Right hindlimb (tissue), 1 donor: ENCODE results near the gene MAP3K8.
"Not testable (repeated sequence)": the region's sequence is repeated elsewhere in the genome, so short reads cannot be mapped to it uniquely, and the experiment has no call there.

ENCODE experiments used
- DNase-seq: peaks from one replicate; pipeline ENCODE4 v3.0.0-alpha.2; 2018

MAP3K8 gene

DNA sequence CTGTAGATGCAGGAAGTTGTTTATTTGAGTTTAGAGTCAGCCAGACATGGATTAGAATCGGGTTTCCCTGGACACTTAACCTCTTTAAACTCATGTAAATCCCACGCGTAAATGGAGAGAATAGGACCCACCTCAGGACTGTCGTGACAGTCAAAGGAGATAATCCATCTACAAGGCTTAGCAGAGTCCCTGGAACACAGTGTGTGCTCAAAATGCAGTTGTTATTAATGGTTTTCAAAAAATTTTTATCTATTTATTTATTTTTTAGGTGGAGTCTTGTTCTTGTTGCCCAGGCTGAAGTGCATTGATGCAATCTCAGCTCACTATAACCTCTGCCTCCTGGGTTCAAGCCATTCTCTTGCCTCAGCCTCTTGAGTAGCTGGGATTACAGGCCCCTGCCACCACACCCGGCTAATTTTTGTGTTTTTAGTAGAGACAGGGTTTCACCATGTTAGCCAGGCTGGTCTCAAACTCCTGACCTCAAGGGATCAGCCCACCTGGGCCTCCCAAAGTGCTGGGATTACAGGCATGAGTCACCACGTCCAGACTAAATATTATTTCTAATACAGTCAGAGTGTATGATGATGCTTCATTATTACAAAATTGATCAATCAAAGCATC is 10.2 kb upstream of the MAP3K8 start:
- not testable (repeated sequence) for DNase-seq

DNA sequence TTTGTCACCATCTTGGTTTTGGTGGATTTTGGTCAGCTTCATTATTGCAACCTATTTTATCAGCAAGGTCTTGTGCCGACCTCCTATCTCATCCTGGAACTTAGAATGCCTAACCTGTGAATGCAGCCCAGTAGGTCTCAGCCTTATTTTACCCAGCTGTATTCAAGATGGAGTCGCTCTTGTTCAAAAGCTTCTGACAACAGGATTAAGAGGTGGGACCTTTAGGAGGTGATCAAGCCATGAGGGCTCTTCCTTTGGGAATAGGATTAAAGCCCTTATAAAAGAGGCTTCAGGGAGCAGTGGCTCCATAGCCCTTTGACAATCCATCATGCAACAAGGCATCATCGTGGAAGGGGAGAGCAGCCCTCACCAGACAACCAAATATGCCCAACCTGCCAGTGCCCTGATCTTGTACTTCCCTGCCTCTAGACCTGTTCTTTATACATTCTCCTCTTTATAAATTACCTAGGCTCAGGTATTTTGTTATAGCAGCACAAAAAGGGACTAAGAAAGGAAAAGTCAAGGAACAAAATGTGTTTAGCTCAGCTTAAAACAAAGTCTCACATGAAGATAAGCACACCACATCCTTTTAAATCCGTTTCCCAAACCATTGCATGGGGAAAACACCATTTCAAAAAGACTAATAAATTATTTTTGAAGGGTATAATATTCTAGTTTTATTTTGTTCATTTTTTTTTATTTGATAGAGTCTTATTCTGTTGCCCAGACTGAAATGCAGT is 8.5 kb upstream of the MAP3K8 start:
- DNase-seq = no peak

DNA sequence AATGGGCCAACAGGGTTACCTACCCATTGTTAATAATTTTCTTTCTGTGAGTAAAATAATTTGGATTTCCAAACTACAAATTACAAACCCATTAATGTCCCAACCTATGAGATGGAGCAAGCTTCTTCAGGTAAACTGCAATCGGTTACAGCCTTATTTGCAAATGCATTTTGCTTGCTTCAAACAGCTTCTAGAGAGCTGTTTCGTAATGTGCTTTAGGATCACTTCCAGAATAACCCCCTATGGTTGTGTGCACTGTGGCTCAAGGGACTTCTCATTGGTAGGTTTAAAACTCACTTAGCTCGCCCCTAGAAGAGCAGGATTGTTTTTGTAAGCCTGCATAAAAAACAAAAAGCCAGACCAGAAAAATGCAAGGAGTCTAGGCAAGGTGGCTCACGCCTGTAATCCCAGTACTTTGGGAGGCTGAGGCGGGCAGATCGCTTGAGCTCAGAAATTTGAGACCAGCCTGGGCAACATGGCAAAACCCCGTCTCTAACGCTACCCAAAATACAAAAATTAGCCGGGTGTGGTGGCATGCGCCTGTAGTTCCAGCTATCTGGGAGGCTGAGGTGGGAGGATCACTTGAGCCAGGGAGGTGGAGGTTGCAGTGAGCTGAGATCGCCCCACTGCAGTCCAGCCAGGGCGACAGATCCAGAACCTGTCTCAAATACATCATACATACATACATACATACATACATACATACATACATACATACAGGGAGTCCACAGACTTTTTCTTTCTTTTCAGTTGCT is 3.3 kb upstream of the MAP3K8 start:
- DNase-seq = no peak

DNA sequence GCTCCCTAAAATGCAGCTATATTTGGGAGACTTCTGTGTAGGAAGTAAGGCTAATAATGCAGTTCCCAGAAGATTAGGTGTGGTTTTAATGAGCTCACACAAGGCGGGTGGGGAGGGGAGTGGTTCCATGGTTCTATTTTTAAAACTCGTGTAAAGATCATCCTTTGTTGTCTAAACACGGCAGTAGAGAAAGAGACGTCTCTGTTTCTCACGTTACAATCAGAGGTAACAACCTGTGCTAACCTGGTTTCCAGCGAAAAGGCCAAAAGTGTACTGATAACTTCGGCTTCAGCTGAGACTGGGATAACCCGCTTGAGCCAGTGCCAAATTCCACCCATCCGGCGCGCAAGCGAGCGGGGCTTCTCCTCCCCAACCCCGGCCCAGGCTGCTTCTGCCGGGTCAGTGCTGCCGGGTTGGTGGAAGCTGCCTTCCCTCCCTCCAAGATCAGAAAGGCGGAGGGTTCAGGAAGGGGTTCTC is 2.5 kb upstream of the MAP3K8 start:
- no peak for DNase-seq

DNA sequence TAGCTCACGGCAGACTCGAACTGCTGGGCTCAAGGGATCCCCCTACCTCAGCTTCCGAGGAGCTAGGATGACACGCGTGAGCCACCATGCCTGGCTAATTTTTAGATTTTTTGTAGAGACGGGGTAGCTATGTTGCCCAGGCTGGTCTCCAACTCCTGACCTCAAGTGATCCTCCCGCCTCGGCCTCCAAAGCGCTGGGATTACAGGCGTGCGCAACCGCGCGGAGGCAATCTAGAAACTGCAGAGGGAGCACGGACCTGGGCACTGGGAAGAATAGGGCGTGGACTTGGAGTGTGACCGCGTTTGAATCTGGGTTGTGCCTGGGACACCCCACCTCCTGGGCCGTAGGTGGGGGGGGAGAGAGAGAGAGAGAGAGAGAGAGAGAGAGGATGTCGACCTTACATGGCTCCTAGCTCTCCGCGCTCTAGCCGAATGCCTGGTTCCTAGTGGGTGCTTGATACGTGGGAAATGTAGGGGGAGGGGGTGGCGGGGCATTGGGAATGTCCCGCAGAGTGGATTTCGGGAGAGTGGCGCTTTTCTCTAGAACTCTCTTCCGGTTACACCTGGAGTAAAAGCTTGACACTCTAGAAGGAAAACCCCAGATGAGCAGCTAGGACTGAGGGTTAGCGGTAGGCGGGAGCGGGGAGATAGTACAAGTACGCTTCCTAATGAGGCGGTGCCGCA is 1.2 kb upstream of the MAP3K8 start:
- no peak for DNase-seq

DNA sequence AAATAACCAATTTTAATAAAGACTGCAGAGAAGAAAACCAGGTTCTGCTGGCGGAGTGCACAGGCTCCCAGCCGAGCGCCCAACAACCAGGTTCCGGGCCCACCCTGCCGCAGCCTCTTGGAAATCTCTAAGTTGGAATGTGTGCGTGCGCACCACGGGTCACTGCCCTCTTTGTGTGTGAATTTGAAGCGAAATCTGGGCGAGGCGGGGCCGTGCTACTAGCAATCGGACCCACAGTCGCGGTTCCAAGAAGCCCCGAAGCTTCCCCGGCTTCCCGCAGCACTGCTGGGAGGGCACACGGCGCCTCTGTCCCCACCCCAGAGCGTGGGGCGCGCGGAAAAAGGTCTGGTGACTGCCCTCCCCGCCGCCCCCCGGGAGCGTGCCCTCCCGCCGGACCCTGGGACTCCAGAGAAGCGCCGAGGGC is 666 bp upstream of the MAP3K8 start:
- peak; percentile 83 for DNase-seq

DNA sequence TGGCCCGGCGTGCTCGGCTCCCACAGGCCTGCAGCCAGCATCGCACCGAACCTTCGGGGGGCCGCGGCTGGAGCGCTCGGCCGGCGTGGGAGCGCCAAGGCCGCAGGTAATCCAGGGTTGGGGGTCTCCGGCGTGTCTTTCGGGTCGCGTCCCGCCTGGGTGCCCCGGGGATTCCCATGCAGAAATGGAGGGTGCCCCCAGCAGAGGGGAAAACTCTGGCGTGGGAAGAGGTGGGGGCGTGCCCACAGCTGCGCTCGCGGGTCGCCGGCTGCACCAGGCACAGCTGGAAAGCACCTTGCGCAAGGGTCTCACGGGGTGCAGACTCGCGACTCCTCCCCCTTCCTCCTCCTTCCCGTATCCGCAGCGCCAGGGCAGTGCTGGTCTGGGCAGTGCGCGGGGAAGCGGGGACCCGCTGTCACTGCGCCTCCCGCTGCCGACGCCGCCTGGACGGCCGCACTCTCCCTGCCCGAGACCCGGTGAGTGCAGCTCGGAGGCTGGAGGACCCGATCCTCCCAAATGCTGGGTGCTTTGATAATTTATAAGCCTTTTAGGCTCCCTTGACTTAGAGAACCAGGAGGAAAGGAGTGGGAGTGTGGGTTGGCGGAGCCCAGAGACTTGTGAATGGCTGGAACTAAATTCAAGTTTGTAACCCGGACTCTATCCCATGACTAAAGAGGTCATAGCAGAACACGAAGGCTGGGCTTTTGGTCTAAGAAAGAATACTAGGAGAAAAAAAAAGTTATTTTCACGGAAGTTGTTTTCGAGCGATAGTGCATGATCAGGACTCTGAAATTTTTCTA is 489 bp downstream of the MAP3K8 start:
- DNase-seq = peak; percentile 80

DNA sequence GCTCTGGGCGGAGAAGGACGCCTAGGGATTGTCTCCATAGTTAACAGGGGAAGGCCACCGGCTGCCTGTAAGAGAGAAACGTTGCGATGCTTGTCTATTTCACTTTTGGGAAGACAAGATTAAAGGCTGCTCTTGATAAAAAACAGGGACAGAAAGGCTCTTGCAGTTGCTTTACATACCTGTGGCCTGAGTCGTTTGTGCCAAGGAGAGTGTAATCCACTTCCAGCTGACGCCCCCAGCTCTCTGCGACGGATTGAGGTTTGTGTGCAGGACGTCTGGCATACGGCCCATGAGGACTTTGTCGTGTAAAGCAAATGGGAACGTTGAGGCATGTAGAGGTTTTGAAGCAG is 1.1 kb downstream of the MAP3K8 start:
- DNase-seq = peak; percentile 51

DNA sequence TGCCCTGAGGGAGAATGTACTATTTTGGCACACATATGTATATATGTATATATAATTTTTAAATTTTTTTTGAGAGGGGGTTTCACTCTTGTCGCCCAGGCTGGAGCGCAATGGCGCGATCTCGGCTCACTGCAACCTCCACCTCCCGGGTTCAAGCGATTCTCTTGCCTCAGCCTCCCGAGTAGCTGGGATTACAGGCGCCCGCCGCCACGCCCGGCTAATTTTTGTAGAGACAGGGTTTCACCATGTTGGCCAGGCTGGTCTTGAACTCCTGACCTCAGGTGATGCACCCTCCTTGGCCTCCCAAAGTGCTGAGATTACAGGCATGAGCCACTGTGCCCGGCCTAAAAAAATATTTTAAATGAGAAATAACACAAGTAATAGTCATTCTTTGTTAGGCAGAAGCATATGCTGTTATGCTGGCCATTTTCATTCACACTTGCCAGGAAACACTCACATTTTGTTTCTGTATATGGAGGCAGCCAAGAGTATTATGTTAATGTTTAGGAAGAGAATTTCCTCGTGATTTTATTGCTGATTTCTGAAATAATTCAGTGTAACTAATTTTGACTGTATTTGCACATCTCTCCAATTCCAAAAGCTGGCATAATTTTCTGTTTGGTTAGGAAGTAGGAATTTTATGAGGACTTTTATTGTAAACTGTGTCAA is 1.6 kb downstream of the MAP3K8 start:
- DNase-seq = not testable (repeated sequence)

DNA sequence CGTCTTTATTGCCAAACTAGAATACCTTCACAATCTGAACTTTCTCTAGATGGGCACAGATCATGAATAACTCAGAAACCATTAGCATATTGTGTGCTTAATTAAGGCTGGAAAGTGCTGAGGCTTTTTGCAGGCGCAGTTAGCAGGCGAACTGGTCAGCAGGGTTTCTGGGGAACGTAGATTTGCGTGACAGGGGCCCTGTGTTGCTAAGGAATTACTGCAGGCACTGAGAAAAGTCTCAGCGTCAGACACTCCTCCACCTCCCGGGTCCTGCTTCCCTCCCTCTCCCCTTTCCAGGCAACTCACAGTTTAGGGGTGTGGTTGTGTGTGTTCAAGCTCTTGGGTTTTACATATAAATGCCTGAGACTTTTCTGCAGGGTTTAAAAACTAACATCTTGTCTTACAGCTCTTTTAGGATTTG is 2.2 kb downstream of the MAP3K8 start:
- peak; percentile 65 for DNase-seq

DNA sequence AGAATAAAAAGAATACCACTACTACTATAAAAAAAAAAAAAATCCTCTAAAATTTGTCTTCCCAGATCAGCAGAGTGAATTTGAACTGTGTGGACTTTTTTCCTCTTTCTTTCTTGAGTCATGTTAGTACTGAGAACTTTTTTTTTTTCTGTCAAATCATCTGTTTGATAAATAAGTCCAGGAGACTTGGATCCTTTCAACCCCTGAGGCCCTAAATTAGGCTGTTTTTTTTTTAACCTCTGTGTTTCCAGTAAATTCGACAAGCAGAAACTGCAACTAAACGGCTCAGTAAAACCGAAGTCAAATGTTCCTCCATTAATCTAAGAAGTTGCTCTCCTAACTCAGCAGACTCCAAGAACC is 2.7 kb downstream of the MAP3K8 start:
- DNase-seq = no peak

DNA sequence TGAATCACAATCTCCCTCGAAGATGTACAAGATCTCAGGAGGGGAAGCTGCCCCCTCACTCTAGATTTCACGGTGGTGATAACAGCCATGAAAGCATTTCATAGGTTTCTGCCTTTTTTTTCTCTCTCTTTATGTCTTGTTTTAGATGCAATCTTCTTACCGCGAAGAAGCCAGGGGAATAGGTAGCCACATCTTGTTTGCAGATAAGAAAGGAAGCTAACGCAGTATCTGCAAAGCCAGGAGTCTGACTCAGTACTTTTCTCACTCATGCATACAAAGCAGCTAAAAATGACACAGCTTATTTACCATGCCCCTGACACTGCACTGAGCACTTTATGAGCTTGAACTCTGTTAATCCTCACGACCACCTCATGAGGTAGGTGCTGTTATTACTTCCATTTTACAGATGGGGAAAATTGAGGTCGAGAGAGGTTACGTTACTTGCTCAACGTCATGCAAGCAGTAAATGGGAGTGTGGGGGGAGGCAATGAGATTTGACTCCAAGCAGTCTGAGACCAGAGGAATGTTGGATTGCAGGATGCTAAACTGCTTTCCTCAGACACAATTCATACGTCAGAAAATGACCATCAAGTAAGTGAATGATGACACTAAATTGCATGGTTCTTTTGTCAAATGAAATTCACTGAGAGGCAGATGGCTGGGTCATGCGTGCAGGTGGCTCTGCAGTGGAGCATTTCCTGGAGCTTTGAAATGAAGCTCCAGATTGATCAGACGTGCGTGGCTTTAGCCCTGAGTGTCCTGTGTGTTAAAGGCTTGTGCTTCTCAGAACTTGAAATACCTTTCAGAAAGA is 3.3 kb downstream of the MAP3K8 start:
- DNase-seq = no peak

DNA sequence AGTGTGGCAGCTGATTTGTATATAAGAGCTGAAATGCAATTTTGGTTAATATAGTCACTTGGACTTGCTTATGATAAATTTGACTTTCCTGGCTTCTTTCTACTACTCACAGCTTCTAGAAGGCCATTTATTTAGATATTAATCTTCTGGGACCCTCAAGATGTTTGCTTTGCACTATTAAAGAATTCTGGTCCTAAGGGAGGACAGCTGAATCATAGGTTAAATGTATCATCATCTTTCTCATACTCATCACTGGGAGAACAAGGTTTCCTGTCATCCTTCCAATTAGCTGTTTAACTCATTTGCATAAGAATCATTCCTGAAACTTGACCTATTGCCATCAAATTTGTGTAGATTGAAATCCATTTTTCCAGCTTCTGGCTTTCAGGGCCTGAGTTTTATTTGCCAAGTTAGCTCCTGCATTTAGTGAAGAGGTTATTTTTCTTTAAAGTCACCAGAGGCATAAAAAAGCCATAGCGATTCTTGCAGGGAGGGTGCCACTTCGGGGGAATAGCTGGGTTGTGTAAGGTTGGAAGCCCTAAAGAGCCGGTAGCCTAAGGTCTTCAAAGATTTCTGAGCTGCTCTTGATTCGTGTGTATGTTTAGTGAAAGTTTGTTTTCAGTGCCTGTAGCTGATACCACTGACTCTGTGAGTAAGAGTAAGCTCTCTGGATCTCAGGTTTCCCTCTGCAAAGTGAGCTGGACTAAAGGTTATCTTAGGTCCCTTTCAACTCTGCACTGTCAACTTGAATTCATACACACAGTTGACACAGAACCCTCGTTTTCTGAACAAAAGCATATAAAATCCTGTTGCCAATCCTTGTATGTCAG is 4.3 kb downstream of the MAP3K8 start:
- no peak for DNase-seq

DNA sequence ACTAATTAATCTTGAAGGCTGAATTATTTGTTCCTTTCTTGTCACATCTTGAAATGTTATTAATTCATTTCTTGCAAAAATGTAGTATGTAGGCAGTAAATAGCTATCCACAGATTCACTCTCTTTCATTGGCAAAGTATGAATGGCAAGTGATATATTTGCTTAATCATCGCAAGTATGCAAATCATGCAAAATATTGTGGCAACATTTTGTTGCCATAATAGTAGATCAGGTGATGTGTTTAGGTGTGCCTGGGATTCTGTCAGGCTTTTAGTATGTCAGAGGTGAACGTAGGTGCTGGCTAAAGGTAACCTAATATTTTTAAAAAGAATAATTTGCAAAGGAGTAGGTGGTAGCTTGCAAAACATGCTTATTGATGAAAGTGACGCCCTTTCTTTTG is 5.9 kb downstream of the MAP3K8 start:
- no peak for DNase-seq

DNA sequence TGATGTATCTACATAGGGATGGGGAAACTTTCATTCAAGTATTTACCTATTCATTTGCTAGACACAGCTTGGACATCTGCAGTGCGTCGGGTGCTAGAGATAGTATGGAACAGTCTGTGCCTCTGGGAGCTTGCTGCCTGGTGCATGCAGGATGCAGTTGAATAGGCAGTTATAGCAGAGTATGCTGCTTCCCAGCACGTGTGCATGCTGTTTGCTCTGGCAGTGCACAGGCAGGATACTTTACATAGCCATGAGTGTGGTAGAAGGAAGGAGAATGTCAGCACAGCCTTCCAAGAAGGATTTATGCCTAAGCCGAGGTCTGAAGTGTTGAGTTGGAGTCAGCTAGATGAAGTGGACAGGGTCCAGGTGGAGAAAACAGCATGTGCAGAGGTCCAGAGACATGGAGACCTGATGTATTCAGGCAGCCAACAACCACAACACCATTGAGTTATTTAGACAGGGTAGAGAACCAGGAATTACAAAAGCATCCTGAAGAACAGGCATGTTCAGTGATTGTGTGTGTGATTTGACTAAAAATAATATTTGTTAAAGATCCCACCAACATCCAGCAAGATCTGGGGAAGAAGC is 8.1 kb downstream of the MAP3K8 start:
- DNase-seq = no peak

DNA sequence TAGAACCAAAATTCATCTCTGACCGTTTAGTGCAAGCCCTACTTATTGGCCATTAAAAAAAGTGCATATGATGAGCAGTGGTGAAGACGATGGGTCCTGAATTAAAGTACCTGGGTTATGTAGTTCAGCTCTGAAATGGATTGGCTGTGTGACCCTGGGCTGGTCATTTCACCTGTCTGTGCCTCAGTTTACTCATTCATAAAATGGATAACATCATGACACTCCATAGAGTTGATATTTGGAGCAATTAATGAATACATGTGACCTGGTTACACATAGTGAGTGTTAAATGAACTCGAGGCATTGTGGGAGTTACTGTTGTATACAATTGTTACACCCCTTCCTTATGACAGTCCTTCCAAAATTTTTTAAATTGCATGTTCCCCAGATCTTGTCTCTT is 9.1 kb downstream of the MAP3K8 start:
- no peak for DNase-seq

DNA sequence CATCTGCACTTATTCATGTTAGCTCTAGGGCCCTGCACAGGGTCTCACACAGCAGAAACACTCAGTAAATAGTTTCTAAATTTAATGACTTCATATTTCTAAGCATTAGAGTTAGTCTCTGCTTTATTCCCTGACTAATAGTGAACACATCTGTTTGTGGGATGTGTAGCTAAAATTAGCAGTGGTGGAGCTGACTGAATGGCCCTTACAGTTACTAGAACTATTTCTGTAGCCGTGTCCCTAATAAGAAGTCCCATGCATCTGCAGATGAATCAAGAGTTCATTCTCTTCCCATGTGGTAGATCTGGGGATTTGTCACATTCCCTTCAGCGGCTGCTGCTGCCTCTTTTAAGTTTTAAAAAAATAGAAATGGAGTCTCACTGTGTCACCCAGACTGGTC is 11.7 kb downstream of the MAP3K8 start:
- DNase-seq = no peak

DNA sequence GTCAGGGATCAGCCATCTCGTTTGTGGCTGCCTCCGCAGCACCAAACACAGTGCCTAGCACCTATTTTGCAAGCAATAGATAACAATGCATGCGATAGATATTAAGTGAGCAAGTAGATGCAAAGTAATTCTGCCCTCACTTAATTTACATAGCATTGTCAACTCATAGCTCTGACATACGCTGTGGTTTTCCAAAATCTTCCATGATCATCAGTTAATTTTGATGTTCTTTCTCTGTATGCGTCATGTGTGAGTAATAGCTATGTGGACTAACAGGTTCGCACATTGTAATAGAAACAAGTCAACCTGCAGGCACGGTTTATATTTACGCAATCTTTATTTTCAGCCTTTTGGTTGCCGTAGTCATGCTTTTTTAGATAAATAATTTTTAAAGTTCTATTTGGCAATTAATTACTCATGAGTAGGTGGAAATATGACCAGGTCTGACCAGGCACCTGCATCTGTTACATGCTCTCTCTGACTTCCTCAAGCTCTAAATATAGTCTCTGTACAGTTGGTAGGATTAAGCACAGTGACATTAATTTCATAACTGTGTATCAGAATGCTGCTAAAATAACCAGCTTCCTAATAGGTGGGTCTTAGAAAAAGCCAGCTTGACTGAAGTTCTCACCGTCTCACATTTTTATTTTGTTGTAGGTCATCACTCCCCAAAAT is 13.3 kb downstream of the MAP3K8 start:
- DNase-seq = no peak

DNA sequence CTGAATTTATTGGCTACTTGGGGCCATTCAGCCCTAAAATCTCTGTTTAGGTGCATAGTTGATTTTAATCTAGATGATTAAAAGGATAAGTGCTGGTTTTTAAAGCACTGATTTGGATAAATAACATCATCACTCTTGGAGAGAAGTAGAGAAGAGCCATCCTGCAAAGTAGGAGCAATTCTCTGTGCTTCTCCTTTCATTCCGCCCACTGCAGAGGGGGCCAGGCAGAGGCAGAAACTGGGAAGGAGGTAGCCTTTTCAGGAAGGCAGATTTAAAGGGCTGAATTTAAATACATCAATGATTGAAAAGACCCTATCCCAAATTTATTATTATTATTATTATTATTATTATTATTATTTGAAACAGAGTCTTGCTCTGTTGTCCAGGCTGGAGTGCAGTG is 14.1 kb downstream of the MAP3K8 start:
- DNase-seq = no peak
